Measurements from ENCODE around the gene COL13A1.

Gene COL13A1

DNA sequence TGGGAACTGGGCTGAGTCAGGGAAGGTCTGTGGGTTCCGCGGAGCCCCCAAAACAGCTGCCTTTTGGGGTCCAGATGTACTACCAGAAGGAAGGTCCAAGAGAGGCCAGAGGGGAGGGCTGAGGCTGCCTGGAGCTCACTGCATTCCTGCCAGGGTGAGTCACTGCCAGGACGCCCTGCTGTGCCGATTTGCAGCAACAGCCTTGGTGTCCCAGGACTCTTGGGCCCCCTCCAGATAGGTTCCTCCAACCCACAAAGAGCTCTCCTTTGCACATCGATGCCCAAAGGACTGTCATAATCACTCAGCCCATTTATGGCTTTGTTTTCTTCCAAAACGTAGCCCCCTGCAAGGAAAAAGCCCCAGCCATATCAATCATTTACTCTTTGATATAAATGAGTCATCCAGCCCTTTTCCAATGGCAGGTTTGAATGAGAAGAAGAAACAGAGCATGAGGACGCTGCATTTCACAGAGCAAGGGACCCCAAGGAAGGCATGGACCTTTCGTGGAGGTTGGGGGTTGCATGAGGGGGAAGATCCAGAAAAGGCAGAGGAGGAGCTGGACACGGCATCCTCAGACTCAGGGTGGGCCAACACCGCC is 32.2 kb upstream of the COL13A1 start:
- H3K27ac ChIP-seq: no peak overlapping the region
- peak; percentile 82 for DNase-seq (ENCODE audit: low spot score)
- ChIA-PET CTCF (interaction anchor here (0.6 to 1.0 kb wide), 3 partner anchors 8 to 30 kb away, joined by 3 to 5 read pairs (median 4); no protein-coding TSS in a partner anchor), POLR2A (ENCODE audit: low non-redundant PET) (no interaction called here)
- TF ChIP-seq CTCF (conservative IDR thresholded peaks at IDR 0.05; ENCODE audit: low read depth): no peak

DNA sequence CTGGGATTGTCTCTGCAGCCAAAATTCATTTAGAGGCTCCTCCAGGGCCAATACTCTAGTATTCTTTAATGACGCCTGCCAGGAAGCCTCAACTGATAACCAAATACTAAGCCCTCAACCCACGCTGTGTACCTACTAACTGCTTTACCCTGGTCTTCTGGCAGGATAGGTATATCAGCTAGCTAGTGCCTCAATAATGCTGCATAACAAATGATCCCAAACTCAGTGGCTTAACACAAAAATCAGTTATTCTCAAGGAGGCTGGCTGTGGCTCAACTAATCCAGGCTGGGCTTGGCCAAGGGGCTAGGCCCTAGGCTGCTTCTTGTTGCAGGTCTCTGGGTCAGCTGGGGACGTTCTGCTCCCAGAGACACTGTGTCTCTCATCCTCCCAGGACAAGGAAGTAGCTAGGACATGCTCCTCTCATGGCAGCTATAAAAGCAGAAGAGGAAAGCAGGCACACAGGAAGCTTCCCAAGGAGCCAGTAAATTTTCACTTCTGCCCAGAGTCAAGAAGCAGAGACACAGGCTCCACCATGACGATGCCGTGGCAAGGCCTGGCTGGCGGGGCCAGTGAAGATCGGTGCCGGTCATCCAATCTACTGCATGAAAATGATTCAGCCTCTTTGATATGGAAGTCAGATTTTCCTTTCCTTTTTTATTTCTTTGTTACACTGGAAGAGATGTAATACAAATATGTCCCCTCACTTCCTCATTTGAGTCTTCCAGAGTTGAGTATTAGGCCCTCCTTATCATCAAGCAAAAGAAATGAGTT is 28.6 kb upstream of the COL13A1 start:
- no peak overlapping the region for H3K27ac ChIP-seq
- no peak for TF ChIP-seq CTCF (conservative IDR thresholded peaks at IDR 0.05; ENCODE audit: low read depth)
- DNase-seq (ENCODE audit: low spot score): no peak
- ChIA-PET POLR2A (ENCODE audit: low non-redundant PET) (no interaction called here), CTCF (interaction anchor here (0.6 to 0.8 kb wide), 3 partner anchors 9 to 28 kb away, joined by 3 read pairs; no protein-coding TSS in a partner anchor)

- ChIA-PET POLR2A (ENCODE audit: low non-redundant PET) (interaction anchor here (0.7 kb wide), 1 partner anchor 78 kb away, joined by 3 read pairs; no protein-coding TSS in a partner anchor), CTCF (interaction anchor here (0.6 kb wide), 1 partner anchor 647 kb away, joined by 4 read pairs; no protein-coding TSS in a partner anchor)
- DNase-seq (ENCODE audit: low spot score): no peak
- no peak overlapping the region for H3K27ac ChIP-seq
- TF ChIP-seq CTCF (conservative IDR thresholded peaks at IDR 0.05; ENCODE audit: low read depth): no peak
Measured at GRCh38 chr10:69774596-69774995, 27.1 kb upstream of the COL13A1 start.

DNA sequence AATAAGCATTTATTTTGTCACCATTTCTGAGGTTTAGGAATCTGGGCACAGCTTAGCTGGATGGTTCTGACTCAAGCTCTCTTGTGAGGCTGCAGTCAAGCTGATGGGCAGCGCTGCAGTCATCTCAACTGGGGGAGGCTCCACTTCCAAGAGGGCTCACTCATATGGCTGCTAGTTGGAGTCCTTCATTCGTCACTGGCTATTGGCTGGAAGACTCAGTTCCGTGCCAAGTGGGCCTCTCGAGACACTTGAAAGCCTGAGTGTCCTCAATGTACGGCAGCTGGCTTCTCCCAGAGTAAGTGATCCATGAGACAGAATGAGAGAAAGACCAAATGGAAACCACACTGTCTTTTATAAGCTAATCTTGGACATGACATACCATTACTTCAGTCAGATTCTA is 21.6 kb upstream of the COL13A1 start:
- H3K27ac ChIP-seq: no peak overlapping the region
- CTCF ChIA-PET: interaction anchor here (1.5 kb wide), 1 partner anchor 10 kb away, joined by 7 read pairs; no protein-coding TSS in a partner anchor
- POLR2A ChIA-PET (ENCODE audit: low non-redundant PET): no interaction called here
- TF ChIP-seq CTCF (conservative IDR thresholded peaks at IDR 0.05; ENCODE audit: low read depth): no peak
- no peak for DNase-seq (ENCODE audit: low spot score)

GRCh38 chr10:69781576-69781975 is 20.1 kb upstream of the COL13A1 start:
- ChIA-PET CTCF (no interaction called here), POLR2A (ENCODE audit: low non-redundant PET) (no interaction called here)
- no peak for TF ChIP-seq CTCF (conservative IDR thresholded peaks at IDR 0.05; ENCODE audit: low read depth)
- DNase-seq (ENCODE audit: low spot score): no peak
- H3K27ac ChIP-seq: no peak overlapping the region

DNA sequence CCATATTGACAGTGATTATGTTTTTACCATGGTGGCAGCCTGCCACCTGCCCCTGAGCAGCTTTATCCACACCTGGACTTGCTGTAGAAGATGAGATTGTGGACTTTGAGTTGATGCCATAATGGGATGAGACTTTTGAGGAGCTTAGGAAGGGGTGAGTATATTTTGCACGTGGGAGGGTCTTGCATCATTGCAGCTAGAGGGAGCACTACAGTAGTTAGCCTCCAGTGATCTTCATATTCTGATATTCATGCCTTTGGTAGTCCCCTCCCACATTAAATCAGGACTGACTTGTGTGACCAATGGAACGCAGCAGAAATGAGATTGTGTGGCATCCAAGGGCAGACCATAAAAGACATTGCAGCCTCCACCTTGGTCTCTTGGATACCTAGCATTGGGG is 18.2 kb upstream of the COL13A1 start:
- DNase-seq (ENCODE audit: low spot score): no peak
- POLR2A ChIA-PET (ENCODE audit: low non-redundant PET): no interaction called here
- H3K27ac ChIP-seq: no peak overlapping the region
- CTCF ChIA-PET: interaction anchor here (0.9 kb wide), 1 partner anchor 12 kb away, joined by 4 read pairs; no protein-coding TSS in a partner anchor
- no peak for TF ChIP-seq CTCF (conservative IDR thresholded peaks at IDR 0.05; ENCODE audit: low read depth)
